HG02852 (cell line): ENCODE results near the gene TMEM171.

Experiments used
- ATAC-seq: cut with Tn5 transposase; IDR thresholded peaks from one replicate; pipeline ENCODE4 v1.9.1; 2021; ENCODE audit warnings: mild to moderate bottlenecking, moderate library complexity; ENCODE audit not compliant: unreplicated experiment

Gene TMEM171

GRCh38 chr5:73119451-73120157 lies 771 bp upstream of the TMEM171 start:
- ATAC-seq, result no peak

- no peak for ATAC-seq
Observed at GRCh38 chr5:73121119-73121463, 716 bp downstream of the TMEM171 start.

GRCh38 chr5:73122875-73123810 lies 2.8 kb downstream of the TMEM171 start:
- no peak for ATAC-seq

GRCh38 chr5:73125289-73125688 lies 4.9 kb downstream of the TMEM171 start:
- ATAC-seq, result no peak

- ATAC-seq, result no peak
Observed at GRCh38 chr5:73126381-73126780, 6.0 kb downstream of the TMEM171 start.

GRCh38 chr5:73126957-73127356 lies 6.6 kb downstream of the TMEM171 start:
- ATAC-seq, result no peak

- ATAC-seq, result no peak
Observed at GRCh38 chr5:73129143-73129542, 8.8 kb downstream of the TMEM171 start.

- ATAC-seq, result no peak
Observed at GRCh38 chr5:73130811-73131210, 10.4 kb downstream of the TMEM171 start.

- ATAC-seq, result no peak
Observed at GRCh38 chr5:73131711-73132425, 11.5 kb downstream of the TMEM171 start.

GRCh38 chr5:73132759-73133158 lies 12.4 kb downstream of the TMEM171 start:
- ATAC-seq, result no peak

GRCh38 chr5:73135021-73135420 lies 14.6 kb downstream of the TMEM171 start:
- ATAC-seq, result no peak

GRCh38 chr5:73135429-73136054 lies 15.2 kb downstream of the TMEM171 start:
- no peak for ATAC-seq

- ATAC-seq, result no peak
Observed at GRCh38 chr5:73136055-73136562, 15.7 kb downstream of the TMEM171 start.

GRCh38 chr5:73137563-73138530 lies 17.5 kb downstream of the TMEM171 start:
- no peak for ATAC-seq

GRCh38 chr5:73139485-73139884 lies 19.1 kb downstream of the TMEM171 start:
- ATAC-seq, result no peak

GRCh38 chr5:73140801-73141200 lies 20.4 kb downstream of the TMEM171 start:
- ATAC-seq, result no peak

- no peak for ATAC-seq
Observed at GRCh38 chr5:73142035-73142434, 21.7 kb downstream of the TMEM171 start.

- no peak for ATAC-seq
Observed at GRCh38 chr5:73143716-73144115, 23.3 kb downstream of the TMEM171 start.

GRCh38 chr5:73149540-73149939 lies 29.2 kb downstream of the TMEM171 start:
- ATAC-seq, result no peak

- no peak for ATAC-seq
Observed at GRCh38 chr5:73150876-73151275, 30.5 kb downstream of the TMEM171 start.
